HG03025 (cell line): Measurements from ENCODE around the gene TTF2.

Experiments
- ATAC-seq: cut with Tn5 transposase; IDR thresholded peaks from one replicate; pipeline ENCODE4 v1.9.1; 2021; ENCODE audit warnings: mild to moderate bottlenecking, moderate library complexity; ENCODE audit not compliant: unreplicated experiment, low FRiP score

The TTF2 gene

GRCh38 chr1:117059678-117060440, at the start of gene TTF2:
TSS of gene TTF2 (plus strand) at chr1:117060326. CDS start at chr1:117060347, 21 bp downstream.
- peak; percentile 95 for ATAC-seq

GRCh38 chr1:117011334-117011733, 48.8 kb upstream of the TTF2 start:
- ATAC-seq: no peak

GRCh38 chr1:117013309-117013858, 46.7 kb upstream of the TTF2 start:
- no peak for ATAC-seq

GRCh38 chr1:117014209-117014608, 45.9 kb upstream of the TTF2 start:
- ATAC-seq: no peak

- no peak for ATAC-seq
These were observed 44.4 kb upstream of the TTF2 start for GRCh38 chr1:117015724-117016123.

- ATAC-seq: no peak
These were observed 43.1 kb upstream of the TTF2 start for GRCh38 chr1:117017062-117017461.

GRCh38 chr1:117017648-117018047, 42.5 kb upstream of the TTF2 start:
- ATAC-seq: peak; percentile 86

- ATAC-seq: no peak
These were observed 39.5 kb upstream of the TTF2 start for GRCh38 chr1:117020526-117021156.

GRCh38 chr1:117022114-117022513, 38.0 kb upstream of the TTF2 start:
- no peak for ATAC-seq

GRCh38 chr1:117025568-117025967, 34.6 kb upstream of the TTF2 start:
- ATAC-seq: no peak

GRCh38 chr1:117026361-117026760, 33.8 kb upstream of the TTF2 start:
- ATAC-seq: no peak

- no peak for ATAC-seq
These were observed 30.4 kb upstream of the TTF2 start for GRCh38 chr1:117029685-117030084.

GRCh38 chr1:117030271-117030877, 29.8 kb upstream of the TTF2 start:
- no peak for ATAC-seq

- no peak for ATAC-seq
These were observed 27.9 kb upstream of the TTF2 start for GRCh38 chr1:117032266-117032665.

GRCh38 chr1:117032681-117033539, 27.2 kb upstream of the TTF2 start:
- ATAC-seq: no peak

GRCh38 chr1:117033772-117034171, 26.4 kb upstream of the TTF2 start:
- ATAC-seq: no peak

GRCh38 chr1:117034791-117035290, 25.3 kb upstream of the TTF2 start:
- ATAC-seq: no peak

GRCh38 chr1:117036018-117036461, 24.1 kb upstream of the TTF2 start:
- ATAC-seq: no peak

- ATAC-seq: no peak
These were observed 22.3 kb upstream of the TTF2 start for GRCh38 chr1:117037802-117038201.

GRCh38 chr1:117038236-117038635, 21.9 kb upstream of the TTF2 start:
- no peak for ATAC-seq
